ENCODE results near the gene TMEM144.

Gene TMEM144

GRCh38 chr4:158295053-158295452, 84.8 kb downstream of the TMEM144 start:
- DNase-seq (ENCODE audit: extremely low read depth in 1 of 2, low read depth in 1 of 2), result no peak

GRCh38 chr4:158297866-158298265, 87.6 kb downstream of the TMEM144 start:
- no peak for DNase-seq (ENCODE audit: extremely low read depth in 1 of 2, low read depth in 1 of 2)

GRCh38 chr4:158299459-158300007, 89.2 kb downstream of the TMEM144 start:
- no peak for DNase-seq (ENCODE audit: extremely low read depth in 1 of 2, low read depth in 1 of 2)

- no peak for DNase-seq (ENCODE audit: extremely low read depth in 1 of 2, low read depth in 1 of 2)
Measured at GRCh38 chr4:158300012-158300411, 89.7 kb downstream of the TMEM144 start.

GRCh38 chr4:158302076-158302866, 92.0 kb downstream of the TMEM144 start:
- DNase-seq (ENCODE audit: extremely low read depth in 1 of 2, low read depth in 1 of 2), result no peak

- DNase-seq (ENCODE audit: extremely low read depth in 1 of 2, low read depth in 1 of 2), result no peak
Measured at GRCh38 chr4:158304694-158305093, 94.4 kb downstream of the TMEM144 start.

Data from stimulated activated CD8-positive, alpha-beta memory T cell treated with anti-CD3 and anti-CD28 coated beads, Interleukin-7, amount 100 ng/mL, for 48 hours (primary cell).